Gastroesophageal sphincter (tissue), 3 donors: ENCODE measurements around the gene ROCK2.

Source experiments
- EP300 ChIP-seq: sonication (generic); formaldehyde crosslinking; IDR thresholded peaks from one replicate; pipeline ENCODE4 v1.6.1; 2017; ENCODE audit warnings: antibody characterized with exemption, mild to moderate bottlenecking
- POLR2A ChIP-seq, 2 donors: fragments of 450-650 bp; IDR thresholded peaks; one replicate each; pipeline ENCODE4 v1.6.1; 2017; ENCODE audit warnings: antibody characterized with exemption in 2 of 2, mild to moderate bottlenecking in 2 of 2, moderate library complexity in 1 of 2
- TF ChIP-seq, protein P1 (sequence below), 4 experiments: fragments of 200-600 bp in 2 of 4; fragments of 450-650 bp in 2 of 4; sonication (generic) in 1 of 4; IDR thresholded peaks; one replicate each; pipeline ENCODE4 v1.5.1; 2017 to 2019; ENCODE audit warnings: antibody characterized with exemption in 4 of 4, mild to moderate bottlenecking in 2 of 4, moderate library complexity in 2 of 4

GRCh38 chr2:11157296-11157695 is 187.1 kb downstream of the ROCK2 start:
- TF ChIP-seq, protein P1, sequence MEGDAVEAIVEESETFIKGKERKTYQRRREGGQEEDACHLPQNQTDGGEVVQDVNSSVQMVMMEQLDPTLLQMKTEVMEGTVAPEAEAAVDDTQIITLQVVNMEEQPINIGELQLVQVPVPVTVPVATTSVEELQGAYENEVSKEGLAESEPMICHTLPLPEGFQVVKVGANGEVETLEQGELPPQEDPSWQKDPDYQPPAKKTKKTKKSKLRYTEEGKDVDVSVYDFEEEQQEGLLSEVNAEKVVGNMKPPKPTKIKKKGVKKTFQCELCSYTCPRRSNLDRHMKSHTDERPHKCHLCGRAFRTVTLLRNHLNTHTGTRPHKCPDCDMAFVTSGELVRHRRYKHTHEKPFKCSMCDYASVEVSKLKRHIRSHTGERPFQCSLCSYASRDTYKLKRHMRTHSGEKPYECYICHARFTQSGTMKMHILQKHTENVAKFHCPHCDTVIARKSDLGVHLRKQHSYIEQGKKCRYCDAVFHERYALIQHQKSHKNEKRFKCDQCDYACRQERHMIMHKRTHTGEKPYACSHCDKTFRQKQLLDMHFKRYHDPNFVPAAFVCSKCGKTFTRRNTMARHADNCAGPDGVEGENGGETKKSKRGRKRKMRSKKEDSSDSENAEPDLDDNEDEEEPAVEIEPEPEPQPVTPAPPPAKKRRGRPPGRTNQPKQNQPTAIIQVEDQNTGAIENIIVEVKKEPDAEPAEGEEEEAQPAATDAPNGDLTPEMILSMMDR (IDR thresholded peaks at IDR 0.05) = no peak
- TF ChIP-seq POLR2A (IDR thresholded peaks at IDR 0.05) = no peak
- no peak for TF ChIP-seq EP300
